Osteocyte (in vitro differentiated cells): ENCODE results near the gene PHRF1. TPM values are rescaled to one million over a fixed set of nuclear protein-coding genes. Genes with fewer than 3 reads are reported as not detected.

ENCODE experiments used
- DNase-seq: peaks from one replicate; pipeline ENCODE4 v3.0.0; 2021; ENCODE audit warnings: mixed read lengths; ENCODE audit not compliant: unreplicated experiment; ENCODE audit errors: extremely low spot score
- H3K27ac Mint-ChIP-seq: one replicate; pipeline ENCODE4 v1.8.0; 2021; ENCODE audit warnings: mild to moderate bottlenecking, mixed read lengths; ENCODE audit not compliant: unreplicated experiment
- H3K27me3 Mint-ChIP-seq: one replicate; pipeline ENCODE4 v1.8.0; 2021; ENCODE audit warnings: mixed read lengths; ENCODE audit not compliant: unreplicated experiment
- H3K36me3 Mint-ChIP-seq: one replicate; pipeline ENCODE4 v1.8.0; 2021; ENCODE audit warnings: mixed read lengths; ENCODE audit not compliant: unreplicated experiment
- H3K4me1 Mint-ChIP-seq: one replicate; pipeline ENCODE4 v1.8.0; 2021; ENCODE audit warnings: mixed read lengths; ENCODE audit not compliant: unreplicated experiment
- H3K4me3 Mint-ChIP-seq: one replicate; pipeline ENCODE4 v1.8.0; 2021; ENCODE audit warnings: mild to moderate bottlenecking, moderate library complexity, mixed read lengths; ENCODE audit not compliant: unreplicated experiment
- H3K9me3 Mint-ChIP-seq: one replicate; pipeline ENCODE4 v1.8.0; 2021; ENCODE audit warnings: mixed read lengths; ENCODE audit not compliant: unreplicated experiment
- total RNA-seq: library from RNA; stranded (reverse); gene quantifications from 2 replicates; pipeline ENCODE4 v1.2.1, GENCODE V29; 2021
- TF ChIP-seq, protein P1 (sequence below): fragments of 200-600 bp; sonication (generic); IDR thresholded peaks from 2 replicates; pipeline ENCODE4 v1.5.0; 2021; ENCODE audit warnings: antibody characterized with exemption, mild to moderate bottlenecking, moderate library complexity

PHRF1 gene
- total RNA-seq, 1 donor from 2014 or later, result 31.5 TPM

DNA sequence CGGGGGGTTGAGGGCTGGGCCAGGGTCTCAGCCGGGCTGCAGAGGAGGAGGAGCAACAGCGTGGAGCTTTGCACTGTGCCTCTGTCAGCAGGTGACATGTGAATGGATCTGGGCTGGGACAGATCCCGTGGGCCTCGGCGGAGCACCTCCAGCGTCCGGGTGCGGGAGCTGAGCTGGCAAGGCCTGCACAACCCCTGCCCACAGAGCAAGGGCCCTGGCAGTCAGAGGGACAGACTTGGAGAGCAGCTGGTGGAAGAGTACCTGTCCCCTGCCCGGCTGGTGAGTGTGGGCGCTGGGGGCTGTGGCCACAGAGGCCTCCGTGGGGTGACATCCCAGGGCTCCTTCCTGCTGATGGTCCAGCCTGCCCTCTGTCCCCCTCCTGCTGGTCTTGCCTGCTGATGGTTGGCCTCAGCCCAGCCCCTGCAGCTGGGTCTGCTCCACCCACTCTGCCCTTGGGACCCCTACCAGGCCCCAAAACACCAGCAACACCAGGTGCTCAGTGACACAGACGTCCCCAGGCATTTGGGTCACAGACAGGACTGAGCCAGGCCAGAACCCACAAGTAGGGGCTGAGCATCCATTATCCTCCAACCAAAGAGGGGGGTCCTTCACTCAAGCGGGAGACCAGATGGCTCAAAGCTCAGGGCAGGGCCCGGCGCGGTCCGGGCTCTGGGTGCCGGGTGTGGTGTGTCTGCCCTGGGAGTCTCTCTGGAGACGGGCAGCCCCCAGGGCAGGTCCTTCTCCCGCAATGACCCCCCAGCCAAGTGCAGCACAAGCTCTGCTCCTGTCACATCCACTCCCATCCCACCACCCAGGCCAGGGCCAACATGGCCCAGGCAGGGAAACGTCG is 35.5 kb upstream of the PHRF1 start:
- Mint-ChIP-seq H3K9me3 (no peaks in the 10 kb centered on the region), H3K4me3 (no peak overlapping the region), H3K27ac (no peak overlapping the region), H3K36me3 (no peaks in the 10 kb centered on the region), H3K4me1 (peaks cover 9% of the 10 kb centered on the region), H3K27me3 (no peaks in the 10 kb centered on the region)
- TF ChIP-seq, protein P1, sequence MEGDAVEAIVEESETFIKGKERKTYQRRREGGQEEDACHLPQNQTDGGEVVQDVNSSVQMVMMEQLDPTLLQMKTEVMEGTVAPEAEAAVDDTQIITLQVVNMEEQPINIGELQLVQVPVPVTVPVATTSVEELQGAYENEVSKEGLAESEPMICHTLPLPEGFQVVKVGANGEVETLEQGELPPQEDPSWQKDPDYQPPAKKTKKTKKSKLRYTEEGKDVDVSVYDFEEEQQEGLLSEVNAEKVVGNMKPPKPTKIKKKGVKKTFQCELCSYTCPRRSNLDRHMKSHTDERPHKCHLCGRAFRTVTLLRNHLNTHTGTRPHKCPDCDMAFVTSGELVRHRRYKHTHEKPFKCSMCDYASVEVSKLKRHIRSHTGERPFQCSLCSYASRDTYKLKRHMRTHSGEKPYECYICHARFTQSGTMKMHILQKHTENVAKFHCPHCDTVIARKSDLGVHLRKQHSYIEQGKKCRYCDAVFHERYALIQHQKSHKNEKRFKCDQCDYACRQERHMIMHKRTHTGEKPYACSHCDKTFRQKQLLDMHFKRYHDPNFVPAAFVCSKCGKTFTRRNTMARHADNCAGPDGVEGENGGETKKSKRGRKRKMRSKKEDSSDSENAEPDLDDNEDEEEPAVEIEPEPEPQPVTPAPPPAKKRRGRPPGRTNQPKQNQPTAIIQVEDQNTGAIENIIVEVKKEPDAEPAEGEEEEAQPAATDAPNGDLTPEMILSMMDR, result no peak
- DNase-seq, result no peak

DNA sequence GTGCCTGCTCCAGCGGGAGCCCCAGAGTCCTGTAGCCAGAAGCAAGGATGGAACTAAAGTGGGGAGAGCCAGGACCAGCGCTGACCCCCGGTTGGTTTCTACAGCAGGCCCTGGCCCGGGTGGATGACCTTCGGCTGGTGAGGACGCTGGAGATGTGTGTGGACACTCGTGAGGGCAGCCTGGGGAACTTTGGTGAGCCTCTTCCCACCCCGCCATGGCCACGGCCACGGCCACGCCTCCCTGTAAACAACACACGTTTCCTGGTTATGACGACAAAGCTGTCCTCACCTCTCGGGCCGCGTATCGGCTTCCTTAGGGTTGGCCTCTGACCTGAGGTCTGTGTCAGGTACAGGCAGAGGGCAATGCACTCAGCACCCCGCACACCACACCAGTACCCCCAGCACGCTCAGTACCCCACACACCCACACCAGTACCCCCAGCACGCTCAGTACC is 34.8 kb upstream of the PHRF1 start:
- H3K9me3 Mint-ChIP-seq, result no peaks in the 10 kb centered on the region
- H3K36me3 Mint-ChIP-seq, result no peaks in the 10 kb centered on the region
- no peak for DNase-seq
- no peaks in the 10 kb centered on the region for H3K27me3 Mint-ChIP-seq
- TF ChIP-seq, protein P1, result no peak
- peaks cover 4% of the 10 kb centered on the region for H3K4me1 Mint-ChIP-seq
- H3K4me3 Mint-ChIP-seq, result no peak overlapping the region
- no peak overlapping the region for H3K27ac Mint-ChIP-seq

DNA sequence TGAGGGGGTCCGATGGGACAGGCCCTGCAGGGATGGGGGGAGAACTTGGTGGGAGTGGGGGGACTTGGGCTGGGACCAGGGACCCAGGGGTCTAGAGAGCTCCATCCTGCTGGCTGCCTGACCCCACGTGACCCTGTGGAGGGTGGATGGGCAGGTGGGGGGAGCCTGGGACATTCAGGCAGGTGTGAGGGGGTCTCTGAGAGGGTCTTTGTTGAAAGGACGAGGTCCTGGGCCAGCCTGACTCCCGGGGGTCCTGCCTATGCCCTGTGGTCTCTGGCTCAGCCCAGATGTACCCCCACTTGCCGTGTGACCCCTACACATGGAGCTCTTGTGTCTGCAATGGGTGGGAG is 31.5 kb upstream of the PHRF1 start:
- H3K27ac Mint-ChIP-seq, result no peak overlapping the region
- no peaks in the 10 kb centered on the region for H3K27me3 Mint-ChIP-seq
- TF ChIP-seq, protein P1, result no peak
- H3K36me3 Mint-ChIP-seq, result no peaks in the 10 kb centered on the region
- no peaks in the 10 kb centered on the region for H3K9me3 Mint-ChIP-seq
- no peak for DNase-seq
- no peak overlapping the region for H3K4me3 Mint-ChIP-seq
- no peaks in the 10 kb centered on the region for H3K4me1 Mint-ChIP-seq

DNA sequence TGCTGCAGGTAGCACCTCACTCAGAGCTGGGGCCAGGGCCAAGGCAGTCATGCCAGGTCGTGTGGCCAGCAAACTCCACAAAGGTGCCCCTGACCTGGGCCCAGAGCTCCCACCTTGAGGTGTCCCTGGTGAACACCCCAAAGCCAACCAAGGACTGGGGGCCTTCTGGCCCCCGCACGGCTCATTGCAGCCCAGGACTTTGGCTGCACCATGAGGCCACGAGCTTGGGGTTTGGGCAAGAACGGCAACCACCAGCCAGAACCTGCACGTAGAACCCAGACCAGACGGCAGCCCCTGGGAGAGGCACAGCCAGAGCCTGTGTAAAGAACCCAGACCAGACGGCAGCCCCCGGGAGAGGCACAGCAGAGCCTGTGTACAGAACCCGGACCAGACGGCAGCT is 31.1 kb upstream of the PHRF1 start:
- no peaks in the 10 kb centered on the region for H3K27me3 Mint-ChIP-seq
- no peak overlapping the region for H3K27ac Mint-ChIP-seq
- TF ChIP-seq, protein P1, result no peak
- no peaks in the 10 kb centered on the region for H3K9me3 Mint-ChIP-seq
- no peaks in the 10 kb centered on the region for H3K4me1 Mint-ChIP-seq
- no peak for DNase-seq
- no peak overlapping the region for H3K4me3 Mint-ChIP-seq
- H3K36me3 Mint-ChIP-seq, result no peaks in the 10 kb centered on the region

DNA sequence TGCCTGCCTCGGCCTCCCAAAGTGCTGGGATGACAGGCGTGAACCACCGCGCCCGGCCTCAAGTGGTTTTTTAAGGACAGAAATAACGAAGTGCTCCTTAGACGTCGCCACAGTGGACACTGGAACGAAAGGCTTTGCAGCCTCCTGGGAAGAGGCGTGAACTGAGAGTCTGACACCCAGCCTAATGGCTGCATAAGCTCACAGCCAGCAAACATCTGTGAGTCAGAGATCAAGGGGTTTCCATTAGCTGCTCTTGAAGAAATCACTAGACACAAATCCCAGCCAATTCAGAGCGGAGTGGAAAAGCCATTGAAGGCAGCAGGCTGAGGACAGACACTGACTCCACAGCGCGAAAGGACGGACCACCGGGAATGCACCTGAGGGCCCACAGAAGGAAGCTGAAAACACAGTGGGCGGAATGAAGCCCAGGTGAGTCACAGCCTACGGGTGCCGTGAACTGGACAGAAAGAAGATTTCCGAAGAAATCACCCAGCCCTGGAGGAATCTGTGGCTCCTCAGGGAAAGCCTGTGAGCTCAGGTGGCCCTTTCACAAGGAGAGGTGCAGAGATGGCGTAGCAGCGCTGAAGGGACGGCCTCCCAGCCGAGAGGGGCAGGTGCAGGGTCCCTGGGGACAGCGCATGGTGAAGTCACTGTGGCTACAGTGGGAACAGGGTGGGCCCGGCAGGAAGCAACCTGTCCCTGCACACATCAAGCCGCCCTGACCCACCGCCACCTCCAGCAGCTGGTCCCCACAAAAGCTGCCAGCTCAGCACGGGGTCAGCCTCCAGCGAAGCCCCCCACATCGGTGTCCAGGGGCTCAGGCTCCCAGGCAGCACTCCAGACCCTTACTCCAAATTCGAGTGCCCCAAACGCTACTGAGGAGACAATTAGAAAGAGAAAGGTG is 27.3 kb upstream of the PHRF1 start:
- Mint-ChIP-seq H3K4me3 (no peak overlapping the region), H3K27me3 (peaks cover 2% of the 10 kb centered on the region), H3K4me1 (no peaks in the 10 kb centered on the region), H3K9me3 (no peaks in the 10 kb centered on the region), H3K27ac (no peak overlapping the region), H3K36me3 (no peaks in the 10 kb centered on the region)
- TF ChIP-seq, protein P1, result no peak
- no peak for DNase-seq
